NCI-H2196 (cell line): ENCODE results near the gene NOLC1.
A peak's percentile ranks its signal among the peaks of the same experiment; 100 is the strongest.

Experiments
- DNase-seq: peaks from one replicate; lab custom pipeline; 2025; ENCODE audit not compliant: unreplicated experiment; lab: John Stamatoyannopoulos, UW

NOLC1 gene

DNA sequence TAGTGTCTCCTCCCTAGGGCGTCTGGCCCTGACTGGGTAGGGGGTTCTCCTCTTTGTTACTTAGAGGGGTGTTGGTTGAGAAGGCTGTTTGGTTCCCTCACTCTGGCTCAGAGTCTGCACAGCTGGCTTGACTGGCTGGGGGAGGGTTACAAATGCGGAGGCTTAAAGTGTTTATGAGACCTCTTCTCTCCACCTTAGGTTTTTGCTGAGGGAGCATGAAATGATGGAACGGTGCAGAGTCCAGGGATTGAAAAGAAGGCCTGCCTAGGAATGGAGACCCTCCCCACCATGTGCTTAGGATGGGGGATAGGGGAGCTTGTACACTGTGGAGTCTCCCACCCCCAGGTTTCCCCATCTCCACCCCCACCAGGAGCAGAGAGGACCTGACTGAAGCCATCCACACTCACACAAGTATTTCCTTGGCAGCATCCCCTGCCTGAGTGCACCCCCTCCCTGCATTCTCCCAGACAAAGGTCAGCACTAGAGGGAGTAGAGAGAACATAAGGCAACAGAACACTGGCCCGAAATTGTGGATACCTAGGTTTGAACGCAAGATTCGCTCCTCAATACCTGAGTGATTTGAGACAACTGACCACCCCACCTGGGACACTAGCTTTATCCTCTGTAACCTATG lies 30.3 kb upstream of the NOLC1 start:
- no peak for DNase-seq

- DNase-seq: no peak
Observed at GRCh38 chr10:102122450-102122849, 29.7 kb upstream of the NOLC1 start.

- DNase-seq: no peak
Observed at GRCh38 chr10:102123223-102123622, 29.0 kb upstream of the NOLC1 start.

DNA sequence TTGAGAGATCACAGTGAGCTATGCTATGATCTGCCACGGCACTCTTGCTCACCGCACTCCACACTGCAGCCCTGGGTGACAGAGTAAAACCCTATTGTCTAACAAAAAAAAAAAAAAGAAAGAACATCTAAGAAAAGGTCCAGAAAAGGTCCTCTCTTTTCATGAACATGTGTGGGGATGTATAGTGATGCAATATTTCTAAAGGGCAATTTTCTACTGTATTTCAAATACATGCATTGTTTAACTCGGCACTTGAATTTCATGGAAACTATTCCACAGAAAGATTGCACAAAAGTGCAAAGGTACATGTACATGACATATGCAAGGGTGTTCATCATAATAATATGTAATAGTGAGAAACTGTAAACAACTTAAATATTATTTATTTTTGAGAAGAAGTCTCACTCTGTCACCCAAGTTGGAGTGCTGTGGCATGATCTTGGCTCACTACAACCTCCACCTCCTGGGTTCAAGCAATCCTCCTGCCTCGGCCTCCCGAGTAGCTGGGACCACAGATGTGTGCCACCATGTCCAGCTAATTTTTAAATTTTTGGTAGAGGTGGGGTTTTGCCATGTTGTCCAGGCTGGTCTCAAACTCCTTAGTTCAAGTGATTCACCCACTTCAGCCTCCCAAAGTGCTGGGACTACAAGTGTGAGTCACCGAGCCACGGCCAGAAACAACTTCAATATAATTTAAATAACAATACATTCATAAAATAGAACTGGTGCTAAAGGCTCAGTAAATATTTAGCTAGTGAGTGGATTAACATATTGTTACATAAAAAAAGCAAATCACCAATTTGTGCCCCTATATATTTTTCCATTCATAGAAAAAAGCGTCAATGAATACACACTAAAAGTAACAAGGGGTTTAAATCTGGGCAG lies 20.7 kb upstream of the NOLC1 start:
- no peak for DNase-seq

- DNase-seq: no peak
Observed at GRCh38 chr10:102132193-102132562, 20.0 kb upstream of the NOLC1 start.

DNA sequence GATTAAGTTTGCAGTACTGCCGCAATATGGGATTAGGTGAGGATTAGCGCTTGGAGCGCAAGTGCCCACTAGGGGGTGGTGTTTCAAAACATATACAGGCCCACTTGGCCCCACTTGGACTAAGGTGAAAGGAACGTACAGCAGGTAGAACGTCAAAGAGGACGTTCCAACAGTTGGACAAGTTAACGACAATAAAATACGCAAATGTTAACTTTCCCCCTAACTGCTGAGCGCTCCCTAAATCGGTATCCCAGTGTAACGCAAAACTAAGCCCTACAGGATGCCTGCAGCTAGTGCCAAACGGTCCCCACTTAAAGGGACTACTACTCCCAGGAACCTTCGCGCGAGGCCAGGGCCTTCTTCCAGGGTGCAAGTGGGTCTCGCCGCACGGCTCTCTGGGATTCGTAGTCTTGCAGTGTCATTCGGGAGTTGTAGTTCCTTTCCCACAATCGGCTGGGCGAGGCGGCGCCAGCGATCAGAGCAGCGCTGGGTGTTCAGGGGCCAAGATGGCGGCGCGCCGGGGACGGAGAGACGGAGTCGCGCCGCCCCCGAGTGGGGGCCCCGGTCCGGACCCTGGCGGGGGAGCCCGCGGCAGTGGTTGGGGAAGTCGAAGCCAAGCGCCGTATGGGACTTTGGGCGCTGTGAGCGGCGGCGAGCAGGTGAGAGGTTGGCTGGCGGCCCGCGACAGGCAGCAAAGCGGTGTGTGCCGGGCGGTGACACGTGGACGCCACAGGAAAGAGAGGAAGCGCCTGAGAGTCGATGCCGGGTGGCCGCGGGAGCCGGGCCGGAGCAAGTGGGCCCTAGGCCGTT lies 19.4 kb upstream of the NOLC1 start, which contains the start of gene PPRC1:
Gene PPRC1 (plus strand): TSS at position 478 of the 810 bp plus-strand sequence. CDS start 29 bp downstream, at position 507.
- DNase-seq: peak; percentile 85

- DNase-seq: no peak
Observed at GRCh38 chr10:102133373-102134195, 18.6 kb upstream of the NOLC1 start.

- no peak for DNase-seq
Observed at GRCh38 chr10:102134416-102134815, 17.8 kb upstream of the NOLC1 start.

- DNase-seq: peak; percentile 14
Observed at GRCh38 chr10:102135956-102136526, 16.1 kb upstream of the NOLC1 start.

- no peak for DNase-seq
Observed at GRCh38 chr10:102139281-102140110, 12.7 kb upstream of the NOLC1 start.

GRCh38 chr10:102140218-102140617 lies 12.0 kb upstream of the NOLC1 start:
- no peak for DNase-seq

DNA sequence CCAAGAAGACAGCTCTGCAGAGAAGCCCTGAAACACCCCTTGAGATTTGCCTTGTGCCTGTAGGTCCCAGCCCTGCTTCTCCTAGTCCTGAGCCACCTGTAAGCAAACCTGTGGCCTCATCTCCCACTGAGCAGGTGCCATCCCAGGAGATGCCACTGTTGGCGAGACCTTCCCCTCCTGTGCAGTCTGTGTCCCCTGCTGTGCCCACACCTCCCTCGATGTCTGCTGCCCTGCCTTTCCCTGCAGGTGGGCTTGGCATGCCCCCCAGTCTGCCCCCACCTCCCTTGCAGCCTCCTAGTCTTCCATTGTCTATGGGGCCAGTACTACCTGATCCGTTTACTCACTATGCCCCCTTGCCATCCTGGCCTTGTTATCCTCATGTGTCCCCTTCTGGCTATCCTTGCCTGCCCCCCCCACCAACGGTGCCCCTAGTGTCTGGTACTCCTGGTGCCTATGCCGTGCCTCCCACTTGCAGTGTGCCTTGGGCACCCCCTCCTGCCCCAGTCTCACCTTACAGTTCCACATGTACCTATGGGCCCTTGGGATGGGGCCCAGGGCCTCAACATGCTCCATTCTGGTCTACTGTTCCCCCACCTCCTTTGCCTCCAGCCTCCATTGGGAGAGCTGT lies 11.2 kb upstream of the NOLC1 start:
- DNase-seq: no peak

GRCh38 chr10:102141583-102142107 lies 10.5 kb upstream of the NOLC1 start:
- DNase-seq: no peak

DNA sequence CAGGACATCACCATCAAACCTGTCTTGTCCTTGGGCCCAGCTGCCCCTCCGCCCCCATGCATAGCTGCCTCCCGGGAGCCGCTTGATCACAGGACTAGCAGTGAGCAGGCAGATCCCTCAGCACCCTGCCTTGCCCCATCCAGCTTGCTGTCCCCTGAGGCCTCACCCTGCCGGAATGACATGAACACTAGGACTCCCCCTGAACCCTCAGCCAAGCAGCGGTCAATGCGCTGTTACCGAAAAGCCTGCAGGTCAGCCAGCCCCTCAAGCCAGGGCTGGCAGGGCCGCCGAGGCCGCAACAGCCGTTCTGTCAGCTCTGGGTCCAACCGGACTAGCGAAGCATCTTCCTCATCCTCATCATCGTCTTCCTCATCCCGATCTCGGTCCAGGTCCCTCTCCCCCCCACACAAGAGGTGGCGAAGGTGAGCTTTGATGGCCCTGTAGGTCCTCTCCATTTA lies 5.2 kb upstream of the NOLC1 start:
- no peak for DNase-seq

DNA sequence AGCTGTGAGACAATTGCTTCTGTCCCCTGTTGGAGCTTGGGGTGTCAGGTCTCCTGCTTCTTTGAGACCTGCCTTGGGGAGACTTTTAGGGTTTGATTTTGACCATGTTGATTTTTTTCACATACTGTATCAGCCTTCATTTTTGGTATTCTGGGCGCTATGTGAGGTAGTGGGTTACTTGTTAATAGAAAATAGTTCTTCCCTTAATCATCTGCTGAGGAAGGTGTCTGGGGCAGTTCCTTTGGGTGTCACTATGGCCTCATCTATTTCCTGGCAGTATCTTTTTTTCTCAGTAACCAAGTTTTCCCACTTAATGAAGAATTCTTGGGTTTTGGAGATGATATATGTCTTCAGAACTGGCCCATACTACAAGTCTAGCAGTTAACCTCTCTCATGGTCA lies 4.6 kb upstream of the NOLC1 start:
- DNase-seq: no peak

- DNase-seq: no peak
Observed at GRCh38 chr10:102148275-102148674, 3.9 kb upstream of the NOLC1 start.

GRCh38 chr10:102150970-102151773 lies 1.0 kb upstream of the NOLC1 start:
- no peak for DNase-seq

DNA sequence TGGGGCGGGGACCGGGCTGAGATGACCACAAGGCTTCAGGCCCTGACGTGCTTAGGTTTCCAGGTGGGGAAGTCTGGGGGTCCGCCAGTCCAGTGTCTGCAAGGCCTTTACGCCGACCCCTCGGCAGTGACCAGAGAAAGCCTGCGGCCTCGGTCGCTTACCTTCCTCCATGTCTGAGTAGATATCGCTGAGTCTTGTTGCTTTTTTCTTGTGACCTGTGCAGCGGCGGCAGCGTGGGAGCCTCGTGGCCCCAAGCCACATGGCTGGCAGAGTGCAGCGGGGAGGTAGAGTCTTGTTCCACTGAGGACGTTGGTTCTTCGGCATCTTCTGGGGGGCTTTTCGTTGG lies 329 bp downstream of the NOLC1 start:
- no peak for DNase-seq
